GM18873 (cell line): ENCODE measurements around the gene NEDD8.
"Not testable (repeated sequence)": the region's sequence is repeated elsewhere in the genome, so short reads cannot be mapped to it uniquely, and the experiment has no call there.

ENCODE experiments used
- ATAC-seq: cut with Tn5 transposase; IDR thresholded peaks from one replicate; pipeline ENCODE4 v1.9.1; 2021; ENCODE audit warnings: mild to moderate bottlenecking, moderate library complexity, moderate number of reproducible peaks; ENCODE audit not compliant: unreplicated experiment, low FRiP score

Gene NEDD8

GRCh38 chr14:24203249-24203886 lies 28.8 kb downstream of the NEDD8 start:
- not testable (repeated sequence) for ATAC-seq

- ATAC-seq = not testable (repeated sequence)
These were observed 29.6 kb downstream of the NEDD8 start for GRCh38 chr14:24202538-24202937.

GRCh38 chr14:24198814-24199524 lies 33.2 kb downstream of the NEDD8 start:
- ATAC-seq = no peak

- no peak for ATAC-seq
These were observed 35.1 kb downstream of the NEDD8 start for GRCh38 chr14:24197056-24197450.

GRCh38 chr14:24196071-24197055 lies 35.8 kb downstream of the NEDD8 start:
- no peak for ATAC-seq

- peak; percentile 86 for ATAC-seq
These were observed 36.7 kb downstream of the NEDD8 start, which contains the start of gene TM9SF1 for GRCh38 chr14:24195186-24196070. TM9SF1 (minus strand) TSS chr14:24195441; CDS start chr14:24195019, 422 bp downstream.

GRCh38 chr14:24194873-24195185 lies 37.3 kb downstream of the NEDD8 start:
- ATAC-seq = no peak

- ATAC-seq = no peak
These were observed 37.8 kb downstream of the NEDD8 start for GRCh38 chr14:24194186-24194872.

- no peak for ATAC-seq
These were observed 39.2 kb downstream of the NEDD8 start for GRCh38 chr14:24192933-24193332.

- ATAC-seq = no peak
These were observed 41.8 kb downstream of the NEDD8 start for GRCh38 chr14:24190416-24190815.

- ATAC-seq = no peak
These were observed 42.7 kb downstream of the NEDD8 start for GRCh38 chr14:24189460-24189859.

GRCh38 chr14:24189059-24189375 lies 43.1 kb downstream of the NEDD8 start:
- ATAC-seq = no peak

- peak; percentile 82 for ATAC-seq
These were observed 43.7 kb downstream of the NEDD8 start, which contains the start of gene IPO4 for GRCh38 chr14:24188251-24189058. IPO4 (minus strand) TSS chr14:24188816; CDS start chr14:24188787, 29 bp downstream.

- ATAC-seq = no peak
These were observed 44.6 kb downstream of the NEDD8 start for GRCh38 chr14:24187539-24187915.

GRCh38 chr14:24186831-24187538 lies 45.2 kb downstream of the NEDD8 start:
- no peak for ATAC-seq

GRCh38 chr14:24185741-24186140 lies 46.4 kb downstream of the NEDD8 start:
- ATAC-seq = no peak

- no peak for ATAC-seq
These were observed 47.1 kb downstream of the NEDD8 start for GRCh38 chr14:24185026-24185425.
